Activated gamma-delta T cell treated with anti-CD3 and anti-CD28 coated beads, Interleukin-2, amount 50 U/mL, for 16 hours (primary cell): Measurements from ENCODE around the gene SRCAP.
"Not testable (repeated sequence)": the region's sequence is repeated elsewhere in the genome, so short reads cannot be mapped to it uniquely, and the experiment has no call there.

Source experiments
- DNase-seq: peaks from one replicate; pipeline ENCODE4 v3.0.0-alpha.2; 2020; ENCODE audit warnings: low read depth

Gene SRCAP

GRCh38 chr16:30699615-30700099 lies 686 bp downstream of the SRCAP start:
- DNase-seq = no peak

- no peak for DNase-seq
Measured at GRCh38 chr16:30700491-30700890, 1.5 kb downstream of the SRCAP start.

GRCh38 chr16:30700971-30701370 lies 2.0 kb downstream of the SRCAP start:
- DNase-seq = no peak

- not testable (repeated sequence) for DNase-seq
Measured at GRCh38 chr16:30703071-30703470, 4.1 kb downstream of the SRCAP start.

- DNase-seq = no peak
Measured at GRCh38 chr16:30703971-30704370, 5.0 kb downstream of the SRCAP start.

GRCh38 chr16:30706046-30706445 lies 7.1 kb downstream of the SRCAP start:
- no peak for DNase-seq

- no peak for DNase-seq
Measured at GRCh38 chr16:30710971-30711370, 12.0 kb downstream of the SRCAP start.

- DNase-seq = no peak
Measured at GRCh38 chr16:30711712-30712111, 12.7 kb downstream of the SRCAP start.

GRCh38 chr16:30715750-30716445 lies 16.9 kb downstream of the SRCAP start:
- peak; percentile 41 for DNase-seq

GRCh38 chr16:30720086-30720485 lies 21.1 kb downstream of the SRCAP start:
- no peak for DNase-seq

GRCh38 chr16:30720694-30721093 lies 21.7 kb downstream of the SRCAP start:
- no peak for DNase-seq

- DNase-seq = no peak
Measured at GRCh38 chr16:30721167-30721566, 22.2 kb downstream of the SRCAP start.

- no peak for DNase-seq
Measured at GRCh38 chr16:30721606-30722005, 22.6 kb downstream of the SRCAP start.

GRCh38 chr16:30722443-30722842 lies 23.5 kb downstream of the SRCAP start:
- DNase-seq = no peak

GRCh38 chr16:30722916-30723315 lies 23.9 kb downstream of the SRCAP start:
- DNase-seq = no peak

GRCh38 chr16:30723725-30724355 lies 24.9 kb downstream of the SRCAP start:
- DNase-seq = no peak

- no peak for DNase-seq
Measured at GRCh38 chr16:30724641-30725417, 25.9 kb downstream of the SRCAP start.

- no peak for DNase-seq
Measured at GRCh38 chr16:30725418-30725792, 26.4 kb downstream of the SRCAP start.

- DNase-seq = no peak
Measured at GRCh38 chr16:30728321-30728720, 29.4 kb downstream of the SRCAP start.

- DNase-seq = no peak
Measured at GRCh38 chr16:30728899-30729672, 30.1 kb downstream of the SRCAP start.

GRCh38 chr16:30731411-30731810 lies 32.4 kb downstream of the SRCAP start:
- no peak for DNase-seq
